ENCODE results near the gene KDM2A. TPM values are rescaled to one million over a fixed set of nuclear protein-coding genes. Genes with fewer than 3 reads are reported as not detected.
A peak's percentile ranks its signal among the peaks of the same experiment; 100 is the strongest.

The KDM2A gene
- total RNA-seq, 1 donor from 2014 or later: 38.4 TPM

- no peak for FAIRE-seq
Measured at GRCh38 chr11:67248653-67249052, 129.6 kb downstream of the KDM2A start.

GRCh38 chr11:67250059-67251043, 131.3 kb downstream of the KDM2A start:
- no peak for FAIRE-seq
- TF ChIP-seq CTCF (IDR thresholded peaks at IDR 0.05; ENCODE audit: insufficient read depth, low read length, severe bottlenecking): no peak
- no peaks in the 10 kb centered on the region for H3K27me3 ChIP-seq (ENCODE audit: control insufficient read depth, insufficient read depth, low read length)
- H3K36me3 ChIP-seq (ENCODE audit: control insufficient read depth, insufficient read depth, low read length): peaks cover 49% of the 10 kb centered on the region
- no peak for DNase-seq (ENCODE audit: low read depth)
- no peak overlapping the region for H3K4me3 ChIP-seq (ENCODE audit: low read depth, low read length)

More at GRCh38 chr11:67248653-67249052, 129.6 kb downstream of the KDM2A start:
- Histone ChIP-seq H3K36me3 (ENCODE audit: control insufficient read depth, insufficient read depth, low read length) (peaks cover 38% of the 10 kb centered on the region), H3K27me3 (ENCODE audit: control insufficient read depth, insufficient read depth, low read length) (no peaks in the 10 kb centered on the region), H3K4me3 (ENCODE audit: low read depth, low read length) (no peak overlapping the region)
- TF ChIP-seq CTCF (IDR thresholded peaks at IDR 0.05; ENCODE audit: insufficient read depth, low read length, severe bottlenecking): no peak
- peak; percentile 85 for DNase-seq (ENCODE audit: low read depth)

- no peak for TF ChIP-seq CTCF (IDR thresholded peaks at IDR 0.05; ENCODE audit: insufficient read depth, low read length, severe bottlenecking)
- peaks cover 52% of the 10 kb centered on the region for H3K36me3 ChIP-seq (ENCODE audit: control insufficient read depth, insufficient read depth, low read length)
- H3K4me3 ChIP-seq (ENCODE audit: low read depth, low read length): no peak overlapping the region
- H3K27me3 ChIP-seq (ENCODE audit: control insufficient read depth, insufficient read depth, low read length): no peaks in the 10 kb centered on the region
- DNase-seq (ENCODE audit: low read depth) (no peak), FAIRE-seq (no peak)
Measured at GRCh38 chr11:67251841-67252240, 132.8 kb downstream of the KDM2A start.

- DNase-seq (ENCODE audit: low read depth): peak; percentile 43
- no peak for FAIRE-seq
- TF ChIP-seq CTCF (IDR thresholded peaks at IDR 0.05; ENCODE audit: insufficient read depth, low read length, severe bottlenecking): peak; percentile 56
- peaks cover 51% of the 10 kb centered on the region for H3K36me3 ChIP-seq (ENCODE audit: control insufficient read depth, insufficient read depth, low read length)
- no peak overlapping the region for H3K4me3 ChIP-seq (ENCODE audit: low read depth, low read length)
- H3K27me3 ChIP-seq (ENCODE audit: control insufficient read depth, insufficient read depth, low read length): no peaks in the 10 kb centered on the region
Measured at GRCh38 chr11:67252831-67253239, 133.8 kb downstream of the KDM2A start.

- DNase-seq (ENCODE audit: low read depth) (no peak), FAIRE-seq (peak; percentile 70)
- peaks cover 50% of the 10 kb centered on the region for H3K36me3 ChIP-seq (ENCODE audit: control insufficient read depth, insufficient read depth, low read length)
- no peak overlapping the region for H3K4me3 ChIP-seq (ENCODE audit: low read depth, low read length)
- no peak for TF ChIP-seq CTCF (IDR thresholded peaks at IDR 0.05; ENCODE audit: insufficient read depth, low read length, severe bottlenecking)
- no peaks in the 10 kb centered on the region for H3K27me3 ChIP-seq (ENCODE audit: control insufficient read depth, insufficient read depth, low read length)
Measured at GRCh38 chr11:67253872-67254624, 135.0 kb downstream of the KDM2A start.
